AG09309 (cell line): ENCODE data around the gene E4F1.

Experiments
- DNase-seq: peaks from one replicate; pipeline ENCODE4 v3.0.0-alpha.2; 2010; ENCODE audit warnings: low read depth
- H3K4me3 ChIP-seq: 2 replicates; pipeline ENCODE4 v1.5.1; 2011; ENCODE audit warnings: mild to moderate bottlenecking, low read depth, low read length, moderate library complexity; ENCODE audit not compliant: control insufficient read depth
- CTCF ChIP-seq: IDR thresholded peaks from 2 replicates; pipeline ENCODE4 v1.5.1; 2011; ENCODE audit warnings: mild to moderate bottlenecking, low read depth, low read length, inconsistent platforms; ENCODE audit not compliant: insufficient read depth, control insufficient read depth; ENCODE audit errors: missing control alignments

Gene E4F1

GRCh38 chr16:2188395-2188794 lies 35.0 kb upstream of the E4F1 start:
- TF ChIP-seq CTCF: no peak
- no peak for DNase-seq
- no peak overlapping the region for H3K4me3 ChIP-seq

GRCh38 chr16:2189252-2189893 lies 34.0 kb upstream of the E4F1 start:
- TF ChIP-seq CTCF: no peak
- DNase-seq: no peak
- no peak overlapping the region for H3K4me3 ChIP-seq

- no peak for DNase-seq
- TF ChIP-seq CTCF: no peak
- no peak overlapping the region for H3K4me3 ChIP-seq
These were observed 33.3 kb upstream of the E4F1 start for GRCh38 chr16:2190002-2190658.

DNA sequence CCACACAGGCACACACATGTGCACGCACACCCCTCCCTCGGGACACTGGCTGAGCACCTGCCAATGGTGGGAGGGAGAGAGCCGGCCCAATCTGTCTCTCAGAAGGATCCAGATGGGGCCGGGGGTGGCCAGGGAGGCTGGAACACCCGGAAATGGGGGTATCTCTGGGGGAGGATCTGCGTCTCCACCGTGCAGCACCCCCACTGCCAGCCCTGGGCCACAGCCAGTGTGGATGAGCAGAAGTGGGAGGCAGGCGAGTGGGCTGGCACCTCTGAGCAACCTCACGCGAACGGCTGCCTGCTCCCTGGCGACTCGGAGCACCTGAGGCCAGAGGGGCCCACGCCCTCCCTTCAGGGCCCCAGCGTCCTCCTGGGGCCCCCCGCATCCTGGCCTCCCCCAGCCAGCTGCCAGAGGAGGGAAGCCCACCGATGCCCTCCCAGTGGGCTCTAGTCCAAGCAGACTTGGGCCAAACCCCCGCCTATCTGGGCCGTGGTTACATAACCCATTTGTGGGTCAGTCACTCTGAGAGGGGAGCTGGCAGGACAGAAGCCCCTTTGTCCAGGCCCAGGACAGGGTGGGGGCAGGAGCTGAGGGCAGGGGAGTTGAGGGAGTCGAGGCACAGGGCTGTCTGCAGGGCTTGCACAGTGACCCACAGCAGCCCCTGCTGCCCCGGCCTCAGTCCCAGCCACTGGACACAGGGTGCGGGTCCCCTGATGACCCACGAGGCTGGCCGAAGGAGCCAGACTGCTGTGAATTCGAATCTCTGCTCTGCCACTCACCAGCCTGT lies 32.5 kb upstream of the E4F1 start:
- no peak for DNase-seq
- no peak overlapping the region for H3K4me3 ChIP-seq
- no peak for TF ChIP-seq CTCF

DNA sequence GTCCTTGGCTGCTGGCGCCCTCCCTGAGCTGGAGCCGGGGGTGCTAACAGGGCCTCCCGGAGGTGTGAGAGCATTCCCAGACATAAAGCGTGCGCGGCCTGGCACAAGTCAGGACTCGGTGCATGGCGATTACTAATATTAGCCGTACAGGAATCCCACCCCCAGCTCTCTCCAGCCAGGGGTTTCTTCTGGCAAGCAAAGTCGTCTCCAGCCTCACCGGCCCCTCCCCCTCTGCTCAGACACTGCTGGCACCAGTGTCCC lies 32.0 kb upstream of the E4F1 start:
- no peak overlapping the region for H3K4me3 ChIP-seq
- no peak for DNase-seq
- no peak for TF ChIP-seq CTCF

DNA sequence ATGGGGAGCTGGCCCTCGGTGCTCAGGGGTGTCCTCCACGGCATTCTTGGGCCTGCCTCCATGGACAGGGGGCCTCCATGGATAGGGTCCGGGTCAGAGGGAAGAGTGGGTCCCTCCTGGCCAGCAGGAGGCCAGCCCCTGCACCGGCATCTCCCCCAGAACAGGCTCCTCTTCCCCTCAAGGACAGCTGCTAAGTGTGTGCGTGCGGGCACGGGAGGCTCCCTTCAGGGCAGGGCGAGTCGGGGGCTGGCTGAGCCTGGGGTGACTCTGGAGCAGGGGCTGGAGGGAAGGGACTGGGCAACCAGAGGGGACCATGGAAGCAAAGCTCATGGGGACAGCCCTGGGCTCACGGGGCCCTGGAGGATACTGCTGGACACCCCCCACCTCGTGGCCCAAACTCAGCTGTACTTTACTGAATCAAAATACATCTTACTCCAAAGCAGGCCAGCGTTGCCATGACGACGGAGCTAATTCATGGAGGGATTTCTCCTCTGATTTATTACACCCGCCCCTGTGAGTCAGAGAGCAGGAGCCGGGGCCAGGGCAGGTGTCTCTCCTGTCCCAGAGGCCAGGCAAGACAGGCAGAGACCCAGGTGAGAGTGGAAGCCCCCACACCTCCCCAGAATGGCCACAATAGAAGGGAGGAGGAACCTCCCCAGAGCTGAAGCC lies 29.1 kb upstream of the E4F1 start:
- no peak for DNase-seq
- no peak overlapping the region for H3K4me3 ChIP-seq
- no peak for TF ChIP-seq CTCF
